Esophagus (tissue), 2 donors: ENCODE results near the gene FALEC. TPM values are rescaled to one million over a fixed set of nuclear protein-coding genes. Genes with fewer than 3 reads are reported as not detected.
"Not testable (repeated sequence)": the region's sequence is repeated elsewhere in the genome, so short reads cannot be mapped to it uniquely, and the experiment has no call there.

Experiments
- H3K27ac ChIP-seq, 2 donors: one replicate each; pipeline ENCODE4 v1.5.1; 2013; ENCODE audit warnings: low read depth in 2 of 2, mild to moderate bottlenecking in 2 of 2, inconsistent platforms in 1 of 2, low read length in 1 of 2, moderate library complexity in 1 of 2
- H3K27me3 ChIP-seq, 2 donors: one replicate each; pipeline ENCODE4 v1.6.1; 2013; ENCODE audit warnings: low read length in 2 of 2, control low read depth in 1 of 2, mild to moderate bottlenecking in 1 of 2; ENCODE audit not compliant: insufficient read depth in 2 of 2, control insufficient read depth in 1 of 2
- H3K36me3 ChIP-seq, 2 donors: one replicate each; pipeline ENCODE4 v1.6.1; 2013; ENCODE audit warnings: low read length in 1 of 2; ENCODE audit not compliant: control insufficient read depth in 2 of 2, insufficient read depth in 2 of 2
- H3K4me1 ChIP-seq, 2 donors: one replicate each; pipeline ENCODE4 v1.6.1; 2013; ENCODE audit warnings: low read length in 1 of 2; ENCODE audit not compliant: control insufficient read depth in 2 of 2, insufficient read depth in 2 of 2
- H3K4me3 ChIP-seq, 2 donors: one replicate each; pipeline ENCODE4 v1.5.1; 2013; ENCODE audit warnings: low read length in 2 of 2, mild to moderate bottlenecking in 2 of 2, low read depth in 1 of 2, moderate library complexity in 1 of 2
- H3K9me3 ChIP-seq, 2 donors: one replicate each; pipeline ENCODE4 v1.6.1; 2013; ENCODE audit warnings: mild to moderate bottlenecking in 2 of 2, low read depth in 1 of 2, low read length in 1 of 2, moderate library complexity in 1 of 2; ENCODE audit not compliant: control insufficient read depth in 2 of 2, insufficient read depth in 1 of 2
- WGBS, 2 donors: extraction: QIAGEN DNeasy Blood & Tissue Kit; methylation state at CpG; one replicate each; pipeline ENCODE4 v1.1.7; 2013; 5-methylcytosine and 5-hydroxymethylcytosine counted together
- polyA plus RNA-seq, 2 donors: library from polyadenylated mRNA; stranded (reverse); fragments of 200-250 nt; gene quantifications; one replicate each; pipeline ENCODE4 v1.2.3, GENCODE V29; 2013
- donor health status: healthy with polysubstance abuse.
- donor health status: Bipolar disorder and iron deficiency.

The FALEC gene
- polyA plus RNA-seq, 2 donors, result 2.1 to 4.6 TPM

DNA sequence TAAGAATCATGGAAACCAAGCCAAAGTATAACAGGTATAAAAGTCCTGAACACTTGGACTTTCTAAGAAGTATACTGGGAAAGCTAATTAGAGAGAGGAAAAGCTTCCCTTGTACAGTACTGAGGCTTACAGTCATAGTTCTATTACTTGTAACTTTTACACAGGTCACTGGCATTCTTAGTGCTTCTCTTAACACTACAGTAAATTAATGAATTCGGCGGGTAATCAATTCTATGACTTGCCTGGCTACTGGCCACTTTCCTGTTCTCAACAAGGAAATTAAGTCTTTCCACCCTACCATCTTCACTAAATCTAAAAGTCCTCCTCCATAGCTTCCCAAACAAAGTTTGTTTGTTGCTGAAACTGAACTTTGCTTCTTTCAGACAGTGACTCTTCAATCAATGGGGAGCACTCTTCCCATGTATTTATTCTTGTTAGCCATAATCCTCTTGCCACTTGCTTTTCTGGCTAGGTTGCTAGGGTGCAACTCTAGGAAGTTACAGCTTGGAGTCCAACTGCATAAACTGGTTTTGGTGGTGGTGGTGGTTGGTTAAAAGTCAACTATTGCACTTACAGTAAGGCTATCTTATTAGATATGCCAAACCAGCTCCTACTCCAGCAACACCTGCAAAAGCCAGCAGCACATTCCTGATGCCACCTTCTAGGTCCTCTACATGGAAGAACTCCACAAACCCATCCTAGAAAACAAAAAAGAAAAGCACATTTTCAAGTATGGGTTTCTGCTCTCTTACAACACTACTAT lies 61.4 kb downstream of the FALEC start:
- Histone ChIP-seq H3K4me3 (peak overlapping the region; percentile 52 to 95), H3K9me3 (no peaks in the 10 kb centered on the region), H3K4me1 (peaks cover 0 to 5% of the 10 kb centered on the region in 2 donors), H3K27me3 (no peaks in the 10 kb centered on the region), H3K27ac (peak overlapping the region; percentile 68 to 83), H3K36me3 (peaks cover 2 to 19% of the 10 kb centered on the region in 2 donors)
- 0 to 15% methylated on average over 2 of the region's 2 CpGs for WGBS, 2 donors

DNA sequence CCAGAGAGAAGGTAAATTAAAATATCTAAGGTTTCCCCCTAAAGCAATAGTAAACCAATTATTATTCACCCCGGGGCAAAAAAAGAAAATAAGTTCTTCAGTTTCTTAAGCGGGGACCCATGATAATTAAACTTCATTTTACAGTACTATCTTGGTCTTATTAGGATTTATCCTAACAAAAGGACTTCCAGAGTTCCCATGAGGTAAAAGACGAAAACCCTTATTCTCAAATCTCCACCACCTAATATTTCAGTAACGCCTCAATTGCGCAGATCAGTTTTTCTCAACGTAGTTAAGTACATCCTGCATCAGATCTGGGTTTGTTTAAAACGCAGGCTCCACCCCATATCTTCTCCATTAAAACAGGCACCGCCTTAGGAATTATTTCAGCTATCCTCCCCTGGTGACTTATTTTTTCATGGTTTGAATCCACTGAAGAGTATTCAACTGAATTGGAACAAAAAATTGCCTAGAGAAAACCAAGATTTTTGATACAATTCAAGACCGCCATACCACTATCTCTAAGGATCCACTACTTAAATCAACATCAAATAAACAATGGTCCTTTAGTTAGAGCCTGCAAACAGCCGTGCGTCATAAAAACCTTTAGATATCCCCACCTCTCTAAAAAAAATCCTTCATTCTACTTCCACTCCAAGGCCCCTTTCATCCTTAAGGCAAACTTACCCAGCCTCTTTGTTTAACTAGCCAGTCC lies 62.2 kb downstream of the FALEC start:
- H3K36me3 ChIP-seq, result peaks cover 2 to 19% of the 10 kb centered on the region in 2 donors
- H3K27ac ChIP-seq, result peak overlapping the region; percentile 99 to 100
- H3K9me3 ChIP-seq, result no peaks in the 10 kb centered on the region
- no peaks in the 10 kb centered on the region for H3K27me3 ChIP-seq
- peak overlapping the region; percentile 91 to 95 for H3K4me3 ChIP-seq
- H3K4me1 ChIP-seq, result peaks cover 0 to 5% of the 10 kb centered on the region in 2 donors
- 1% methylated on average over 11 of the region's 11 CpGs for WGBS, 2 donors

DNA sequence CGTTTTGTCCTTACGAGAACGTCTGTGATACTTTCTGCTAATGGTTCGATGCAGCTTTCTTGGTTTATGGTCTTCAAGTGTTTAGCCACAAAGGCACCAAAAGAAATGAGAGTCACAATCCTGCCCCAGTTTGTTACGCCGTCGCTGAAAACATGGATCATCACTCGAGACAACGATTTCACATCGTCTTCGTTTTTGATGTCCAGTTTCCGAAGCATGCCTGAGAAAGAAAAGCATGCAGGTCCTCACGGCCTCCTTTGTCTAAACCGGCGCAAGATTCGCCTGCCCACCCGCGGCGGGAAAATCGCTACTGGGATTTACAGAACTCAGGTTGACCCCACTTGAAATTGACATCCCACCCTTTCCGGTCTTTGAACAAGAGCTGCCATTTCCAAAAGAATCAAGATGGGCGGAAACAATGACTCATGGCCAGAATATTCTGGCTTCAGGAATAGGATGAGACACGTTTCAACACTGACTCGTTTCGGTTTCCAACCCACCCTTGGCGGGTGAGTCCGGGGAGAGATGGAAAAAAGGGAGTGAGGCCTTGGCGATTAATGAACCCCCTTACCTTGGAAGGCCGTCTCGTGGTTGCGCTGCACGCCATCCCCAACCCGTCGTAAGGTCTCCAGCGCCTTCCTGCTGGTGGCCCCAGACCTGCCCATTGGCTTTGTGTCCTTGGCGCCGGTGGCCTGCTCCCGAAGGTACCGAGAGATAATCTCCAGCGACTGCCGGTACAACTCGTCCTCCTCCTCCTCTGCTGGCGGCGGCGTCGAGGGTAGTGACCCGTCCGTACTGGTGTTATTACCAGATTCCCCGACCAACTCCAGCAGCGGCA lies 62.9 kb downstream of the FALEC start:
- Histone ChIP-seq H3K27me3 (no peaks in the 10 kb centered on the region), H3K4me1 (peaks cover 0 to 5% of the 10 kb centered on the region in 2 donors), H3K36me3 (peaks cover 2 to 14% of the 10 kb centered on the region in 2 donors), H3K27ac (peak overlapping the region; percentile 99 to 100), H3K4me3 (peak overlapping the region; percentile 91 to 95), H3K9me3 (no peaks in the 10 kb centered on the region)
- WGBS, 2 donors, result 0% methylated on average over 50 of the region's 50 CpGs

DNA sequence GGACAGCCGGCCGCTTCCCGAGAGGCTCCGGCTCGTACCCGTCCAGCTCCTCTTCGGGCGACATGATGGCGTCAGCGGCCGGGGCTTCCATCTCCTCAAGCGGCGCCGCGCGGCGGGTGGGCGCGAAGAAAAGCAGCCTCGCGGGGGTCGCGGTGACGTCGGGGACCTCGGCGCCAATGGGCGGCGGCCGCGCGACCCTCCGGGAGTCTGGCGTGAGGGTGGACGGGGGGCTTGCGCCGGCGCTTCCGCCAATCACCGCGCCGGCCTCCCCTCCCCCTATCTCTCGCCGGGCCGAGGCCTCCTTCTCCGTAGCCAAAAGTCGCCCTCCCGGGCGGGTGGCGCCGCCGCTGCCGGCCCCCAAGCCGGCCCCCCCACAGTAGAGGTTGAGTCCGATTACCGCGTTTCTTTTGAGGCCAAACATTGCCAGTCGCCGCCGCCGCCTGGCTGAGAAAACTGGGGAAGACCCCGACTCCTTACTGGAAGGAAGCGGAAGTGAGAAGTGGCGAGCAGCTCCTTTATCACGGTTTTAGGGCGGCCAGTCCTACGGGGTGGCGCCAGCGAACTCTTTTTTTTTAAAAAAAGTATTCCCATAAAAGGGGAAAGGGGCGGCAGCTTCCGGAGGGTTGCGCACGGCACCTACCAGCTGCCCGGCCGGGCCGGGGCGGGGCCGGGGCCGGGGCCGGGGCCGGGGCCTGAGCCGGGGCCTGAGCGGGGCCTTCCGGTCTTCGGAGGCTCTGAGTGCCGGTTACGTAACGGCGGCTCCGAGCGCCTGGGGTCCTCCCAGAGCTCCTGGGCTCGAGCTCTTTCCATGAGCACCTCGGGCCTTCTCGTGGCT lies 63.8 kb downstream of the FALEC start, which contains the start of gene MCL1:
Gene MCL1 (minus strand): TSS at position 501 of the 835 bp plus-strand sequence. CDS start 80 bp downstream, at position 421.
- peak within 1 kb of the TSS; percentile 99 to 100 for H3K27ac ChIP-seq
- H3K4me3 ChIP-seq, result peak within 1 kb of the TSS; percentile 91 to 95
- 0 to 1% methylated on average over 61 to 94 of the region's 94 CpGs for WGBS, 2 donors
- no peaks in the 10 kb centered on the region for H3K9me3 ChIP-seq
- peaks cover 0 to 5% of the 10 kb centered on the region in 2 donors for H3K4me1 ChIP-seq
- H3K27me3 ChIP-seq, result no peaks in the 10 kb centered on the region
- peaks cover 2 to 14% of the 10 kb centered on the region in 2 donors for H3K36me3 ChIP-seq

DNA sequence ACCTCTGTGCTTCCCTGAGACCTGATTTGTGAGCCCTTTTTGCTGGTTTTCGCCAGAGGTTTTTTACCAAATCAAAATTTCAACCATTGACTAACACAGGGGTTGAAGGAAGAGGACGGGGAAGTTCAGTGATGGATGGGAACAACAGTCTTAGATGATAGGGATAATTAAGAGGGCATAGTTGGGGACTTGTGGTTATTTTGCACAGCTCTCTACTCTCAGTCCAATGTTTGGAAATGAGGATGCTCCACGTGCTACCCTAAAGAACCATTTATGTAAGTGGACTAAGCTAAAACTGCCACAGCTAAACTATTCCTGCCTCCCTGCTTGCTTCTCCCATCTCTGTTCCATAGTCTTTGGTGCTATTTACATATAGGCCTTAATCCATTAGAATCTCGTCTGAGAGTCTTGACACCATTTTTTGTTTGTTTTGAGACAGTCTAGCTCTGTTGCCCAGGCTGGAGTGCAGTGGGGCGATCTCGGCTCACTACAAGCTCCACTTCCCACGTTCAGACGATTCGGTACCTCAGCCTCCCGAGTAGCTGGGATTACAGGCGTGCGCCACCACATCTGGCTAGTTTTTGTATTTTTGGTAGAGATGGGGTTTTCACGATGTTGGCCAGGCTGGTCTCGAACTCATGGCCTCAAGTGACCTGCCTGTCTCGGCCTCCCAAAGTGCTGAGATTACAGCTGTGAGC lies 64.5 kb downstream of the FALEC start:
- Histone ChIP-seq H3K27me3 (no peaks in the 10 kb centered on the region), H3K27ac (peak overlapping the region; percentile 92 to 99), H3K36me3 (peaks cover 2 to 10% of the 10 kb centered on the region in 2 donors), H3K4me3 (peak overlapping the region; percentile 38 to 52), H3K4me1 (peaks cover 0 to 3% of the 10 kb centered on the region in 2 donors), H3K9me3 (no peaks in the 10 kb centered on the region)
- 69% methylated on average over 15 of the region's 15 CpGs for WGBS, 2 donors

DNA sequence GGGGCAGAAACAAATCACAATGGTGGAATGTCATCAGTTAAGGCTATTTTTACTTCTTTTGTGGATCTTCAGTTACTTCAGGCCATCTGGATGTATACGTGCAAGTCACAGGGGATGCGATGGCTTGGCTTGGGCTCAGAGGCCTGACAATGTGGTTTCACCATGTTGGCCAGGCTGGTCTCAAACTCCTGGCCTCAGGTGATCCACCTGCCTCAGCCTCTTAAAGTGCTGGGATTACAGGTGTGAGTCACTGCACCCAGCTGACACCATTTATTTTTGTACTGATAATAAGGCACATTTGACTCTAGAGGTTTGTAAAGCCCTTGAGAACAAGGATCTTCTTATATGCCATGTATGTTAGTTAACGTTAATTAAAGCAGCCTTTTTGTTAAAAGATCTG lies 65.4 kb downstream of the FALEC start:
- H3K9me3 ChIP-seq, H3K27ac ChIP-seq, H3K36me3 ChIP-seq, H3K4me1 ChIP-seq, H3K27me3 ChIP-seq, H3K4me3 ChIP-seq: not testable (repeated sequence)
- 72 to 77% methylated on average over 3 of the region's 3 CpGs for WGBS, 2 donors

DNA sequence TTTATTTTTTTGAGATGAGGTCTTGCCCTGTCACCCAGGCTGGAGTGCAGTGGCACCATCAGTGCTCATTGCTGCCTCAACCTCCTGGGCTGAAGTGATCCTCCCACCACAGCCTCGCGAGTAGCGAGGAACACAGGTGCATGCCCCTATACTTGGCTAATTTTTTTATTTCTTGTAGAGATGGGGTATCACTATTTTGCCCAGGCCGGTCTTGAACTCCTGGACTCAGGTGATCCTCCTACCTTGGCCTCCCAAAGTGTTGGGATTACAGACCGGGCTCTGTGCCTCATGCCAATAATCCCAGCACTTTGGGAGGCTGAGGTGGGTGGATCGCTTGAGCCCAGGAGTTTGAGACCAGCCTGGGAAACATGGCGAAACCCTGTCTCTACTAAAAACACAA lies 65.9 kb downstream of the FALEC start:
- H3K27ac ChIP-seq, H3K4me1 ChIP-seq, H3K36me3 ChIP-seq, H3K4me3 ChIP-seq, H3K27me3 ChIP-seq, H3K9me3 ChIP-seq: not testable (repeated sequence)
- WGBS, 2 donors, result 97 to 98% methylated on average over 7 of the region's 7 CpGs

DNA sequence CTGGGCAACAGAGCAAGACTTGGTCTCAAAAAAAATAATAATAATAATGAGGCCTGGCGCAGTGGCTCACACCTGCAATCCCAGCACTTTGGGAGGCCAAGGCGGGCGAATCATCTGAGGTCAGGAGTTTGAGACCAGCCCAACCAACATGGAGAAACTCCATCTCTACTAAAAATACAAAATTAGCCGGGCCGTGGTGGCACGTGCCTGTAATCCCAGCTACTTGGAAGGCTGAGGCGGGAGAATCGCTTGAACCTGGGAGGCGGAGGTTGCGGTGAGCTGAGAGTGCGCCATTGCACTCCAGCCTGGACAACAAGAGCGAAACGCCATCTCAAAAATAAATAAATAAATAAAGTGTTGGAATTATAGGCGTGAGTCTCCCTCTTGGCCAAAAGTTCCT lies 66.4 kb downstream of the FALEC start:
- not testable (repeated sequence) for H3K27me3 ChIP-seq, H3K4me1 ChIP-seq, H3K9me3 ChIP-seq, H3K4me3 ChIP-seq, H3K27ac ChIP-seq, H3K36me3 ChIP-seq
- 97 to 98% methylated on average over 14 of the region's 14 CpGs for WGBS, 2 donors
